ENCODE results near the gene CNIH1.
A peak's percentile ranks its signal among the peaks of the same experiment; 100 is the strongest.
"Not testable (repeated sequence)": the region's sequence is repeated elsewhere in the genome, so short reads cannot be mapped to it uniquely, and the experiment has no call there.

CNIH1 gene

DNA sequence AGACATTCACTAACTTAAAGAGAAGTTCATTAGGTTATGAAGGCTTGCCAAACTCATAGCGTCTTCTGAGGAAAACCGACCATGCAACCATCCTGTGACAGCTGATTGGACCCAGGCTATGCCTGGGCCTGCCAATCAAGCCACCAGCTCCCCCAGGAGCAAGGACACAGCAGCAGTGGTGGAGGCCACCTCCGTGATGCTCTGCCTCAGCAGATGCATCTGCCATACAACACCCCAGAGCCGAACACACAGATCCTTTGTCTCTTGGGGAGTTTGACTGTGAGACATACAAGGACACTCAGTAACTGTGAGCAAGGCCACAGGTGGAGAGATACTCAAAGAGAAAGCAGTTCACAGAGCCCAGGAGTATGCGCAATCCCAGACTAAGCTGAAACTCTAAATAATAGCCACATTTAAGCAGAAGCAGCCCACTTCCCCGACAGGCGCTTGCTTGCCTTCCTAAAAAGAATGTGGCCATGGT lies 10.0 kb upstream of the CNIH1 start:
- WGBS (ENCODE audit: insufficient coverage, insufficient read length), result no CpG with 5 or more reads among the region's 7 CpGs
- H3K4me1 ChIP-seq (ENCODE audit: control insufficient read depth, insufficient read depth, low read length), result no peaks in the 10 kb centered on the region
- no peaks in the 10 kb centered on the region for H3K9me3 ChIP-seq (ENCODE audit: control insufficient read depth, insufficient read depth, low read length)
- H3K27me3 ChIP-seq (ENCODE audit: control insufficient read depth, insufficient read depth, low read length), result no peaks in the 10 kb centered on the region
- no peak overlapping the region for H3K27ac ChIP-seq (ENCODE audit: low read length)
- no peak for DNase-seq (ENCODE audit: low read depth, low spot score)
- H3K4me3 ChIP-seq (ENCODE audit: low read length), result no peak overlapping the region
- H3K36me3 ChIP-seq (ENCODE audit: control insufficient read depth, insufficient read depth, low read length), result no peaks in the 10 kb centered on the region

GRCh38 chr14:54450535-54450934 lies 9.4 kb upstream of the CNIH1 start:
- no CpG with 5 or more reads among the region's 3 CpGs for whole genome bisulfite sequencing (ENCODE audit: insufficient coverage, insufficient read length)
- Histone ChIP-seq H3K4me3 (ENCODE audit: low read length) (no peak overlapping the region), H3K9me3 (ENCODE audit: control insufficient read depth, insufficient read depth, low read length) (no peaks in the 10 kb centered on the region), H3K36me3 (ENCODE audit: control insufficient read depth, insufficient read depth, low read length) (no peaks in the 10 kb centered on the region), H3K27ac (ENCODE audit: low read length) (no peak overlapping the region), H3K27me3 (ENCODE audit: control insufficient read depth, insufficient read depth, low read length) (no peaks in the 10 kb centered on the region), H3K4me1 (ENCODE audit: control insufficient read depth, insufficient read depth, low read length) (no peaks in the 10 kb centered on the region)
- DNase-seq (ENCODE audit: low read depth, low spot score), result no peak

GRCh38 chr14:54447231-54447692 lies 6.1 kb upstream of the CNIH1 start:
- Histone ChIP-seq H3K27ac (ENCODE audit: low read length) (no peak overlapping the region), H3K9me3 (ENCODE audit: control insufficient read depth, insufficient read depth, low read length) (no peaks in the 10 kb centered on the region), H3K27me3 (ENCODE audit: control insufficient read depth, insufficient read depth, low read length) (no peaks in the 10 kb centered on the region), H3K4me3 (ENCODE audit: low read length) (no peak overlapping the region), H3K36me3 (ENCODE audit: control insufficient read depth, insufficient read depth, low read length) (no peaks in the 10 kb centered on the region), H3K4me1 (ENCODE audit: control insufficient read depth, insufficient read depth, low read length) (no peaks in the 10 kb centered on the region)
- WGBS (ENCODE audit: insufficient coverage, insufficient read length), result no CpG with 5 or more reads among the region's 8 CpGs
- no peak for DNase-seq (ENCODE audit: low read depth, low spot score)

- Histone ChIP-seq H3K9me3 (ENCODE audit: control insufficient read depth, insufficient read depth, low read length) (no peaks in the 10 kb centered on the region), H3K4me1 (ENCODE audit: control insufficient read depth, insufficient read depth, low read length) (no peaks in the 10 kb centered on the region), H3K27ac (ENCODE audit: low read length) (no peak overlapping the region), H3K27me3 (ENCODE audit: control insufficient read depth, insufficient read depth, low read length) (no peaks in the 10 kb centered on the region), H3K36me3 (ENCODE audit: control insufficient read depth, insufficient read depth, low read length) (no peaks in the 10 kb centered on the region), H3K4me3 (ENCODE audit: low read length) (no peak overlapping the region)
- no peak for DNase-seq (ENCODE audit: low read depth, low spot score)
- no CpG with 5 or more reads among the region's 5 CpGs for WGBS (ENCODE audit: insufficient coverage, insufficient read length)
Observed at GRCh38 chr14:54446161-54446693, 5.1 kb upstream of the CNIH1 start.

- WGBS (ENCODE audit: insufficient coverage, insufficient read length), result no CpG with 5 or more reads among the region's 7 CpGs
- Histone ChIP-seq H3K36me3 (ENCODE audit: control insufficient read depth, insufficient read depth, low read length) (no peaks in the 10 kb centered on the region), H3K4me1 (ENCODE audit: control insufficient read depth, insufficient read depth, low read length) (no peaks in the 10 kb centered on the region; the same call in 1 of the 2 replicates), H3K9me3 (ENCODE audit: control insufficient read depth, insufficient read depth, low read length) (no peaks in the 10 kb centered on the region), H3K27ac (ENCODE audit: low read length) (no peak overlapping the region), H3K4me3 (ENCODE audit: low read length) (no peak overlapping the region), H3K27me3 (ENCODE audit: control insufficient read depth, insufficient read depth, low read length) (no peaks in the 10 kb centered on the region)
- no peak for DNase-seq (ENCODE audit: low read depth, low spot score)
Observed at GRCh38 chr14:54444681-54445080, 3.5 kb upstream of the CNIH1 start.

- no peak for DNase-seq (ENCODE audit: low read depth, low spot score)
- Histone ChIP-seq H3K9me3 (ENCODE audit: control insufficient read depth, insufficient read depth, low read length) (no peaks in the 10 kb centered on the region), H3K4me1 (ENCODE audit: control insufficient read depth, insufficient read depth, low read length) (no peaks in the 10 kb centered on the region; the same call in 1 of the 2 replicates), H3K4me3 (ENCODE audit: low read length) (no peak overlapping the region), H3K27ac (ENCODE audit: low read length) (no peak overlapping the region), H3K36me3 (ENCODE audit: control insufficient read depth, insufficient read depth, low read length) (no peaks in the 10 kb centered on the region), H3K27me3 (ENCODE audit: control insufficient read depth, insufficient read depth, low read length) (no peaks in the 10 kb centered on the region)
- no CpG with 5 or more reads among the region's 18 CpGs for WGBS (ENCODE audit: insufficient coverage, insufficient read length)
Observed at GRCh38 chr14:54443981-54444380, 2.8 kb upstream of the CNIH1 start.

- not testable (repeated sequence) for H3K36me3 ChIP-seq (ENCODE audit: control insufficient read depth, insufficient read depth, low read length); H3K4me3 ChIP-seq (ENCODE audit: low read length); H3K9me3 ChIP-seq (ENCODE audit: control insufficient read depth, insufficient read depth, low read length); DNase-seq (ENCODE audit: low read depth, low spot score); H3K4me1 ChIP-seq (ENCODE audit: control insufficient read depth, insufficient read depth, low read length); H3K27ac ChIP-seq (ENCODE audit: low read length); H3K27me3 ChIP-seq (ENCODE audit: control insufficient read depth, insufficient read depth, low read length)
- WGBS (ENCODE audit: insufficient coverage, insufficient read length), result no CpG with 5 or more reads among the region's 23 CpGs
Observed at GRCh38 chr14:54442961-54443360, 1.8 kb upstream of the CNIH1 start.

GRCh38 chr14:54440476-54440872 lies 700 bp downstream of the CNIH1 start:
- Histone ChIP-seq H3K4me3 (ENCODE audit: low read length) (peak overlapping the region; percentile 59; the same call in 1 of the 2 replicates), H3K36me3 (ENCODE audit: control insufficient read depth, insufficient read depth, low read length) (no peaks in the 10 kb centered on the region), H3K4me1 (ENCODE audit: control insufficient read depth, insufficient read depth, low read length) (no peaks in the 10 kb centered on the region; the same call in 1 of the 2 replicates), H3K27ac (ENCODE audit: low read length) (no peak overlapping the region), H3K9me3 (ENCODE audit: control insufficient read depth, insufficient read depth, low read length) (no peaks in the 10 kb centered on the region), H3K27me3 (ENCODE audit: control insufficient read depth, insufficient read depth, low read length) (no peaks in the 10 kb centered on the region)
- no peak for DNase-seq (ENCODE audit: low read depth, low spot score)
- no CpG with 5 or more reads among the region's 5 CpGs for WGBS (ENCODE audit: insufficient coverage, insufficient read length)

- Histone ChIP-seq H3K4me1 (ENCODE audit: control insufficient read depth, insufficient read depth, low read length) (no peaks in the 10 kb centered on the region; the same call in 1 of the 2 replicates), H3K27me3 (ENCODE audit: control insufficient read depth, insufficient read depth, low read length) (no peaks in the 10 kb centered on the region), H3K36me3 (ENCODE audit: control insufficient read depth, insufficient read depth, low read length) (no peaks in the 10 kb centered on the region), H3K27ac (ENCODE audit: low read length) (no peak overlapping the region), H3K9me3 (ENCODE audit: control insufficient read depth, insufficient read depth, low read length) (no peaks in the 10 kb centered on the region), H3K4me3 (ENCODE audit: low read length) (peak overlapping the region; percentile 59; the same call in 1 of the 2 replicates)
- no CpG with 5 or more reads among the region's 7 CpGs for WGBS (ENCODE audit: insufficient coverage, insufficient read length)
- no peak for DNase-seq (ENCODE audit: low read depth, low spot score)
Observed at GRCh38 chr14:54440037-54440436, 1.1 kb downstream of the CNIH1 start.

DNA sequence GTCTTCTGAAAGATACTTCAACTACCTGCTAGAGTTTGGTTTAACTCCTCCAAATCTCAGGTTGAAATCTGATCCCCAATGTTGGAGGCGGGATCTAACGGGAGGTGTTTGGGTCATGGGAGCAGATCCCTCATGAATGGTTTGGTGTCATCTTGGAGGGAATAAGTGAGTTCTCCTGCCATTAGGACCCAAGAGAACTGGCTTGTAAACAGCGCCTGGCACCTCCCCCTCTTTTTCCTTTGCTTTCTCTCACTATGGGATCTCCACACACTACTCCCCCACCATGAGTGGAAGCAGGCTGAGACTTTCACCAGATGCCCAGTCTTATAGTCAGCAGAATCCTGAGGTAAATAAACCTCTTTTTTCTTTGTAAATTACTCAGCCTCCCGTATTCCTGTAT lies 2.5 kb downstream of the CNIH1 start:
- Histone ChIP-seq H3K9me3 (ENCODE audit: control insufficient read depth, insufficient read depth, low read length) (no peaks in the 10 kb centered on the region), H3K27me3 (ENCODE audit: control insufficient read depth, insufficient read depth, low read length) (no peaks in the 10 kb centered on the region), H3K36me3 (ENCODE audit: control insufficient read depth, insufficient read depth, low read length) (no peaks in the 10 kb centered on the region), H3K27ac (ENCODE audit: low read length) (no peak overlapping the region), H3K4me3 (ENCODE audit: low read length) (no peak overlapping the region), H3K4me1 (ENCODE audit: control insufficient read depth, insufficient read depth, low read length) (no peaks in the 10 kb centered on the region; the same call in 1 of the 2 replicates)
- no peak for DNase-seq (ENCODE audit: low read depth, low spot score)
- WGBS (ENCODE audit: insufficient coverage, insufficient read length), result no CpG with 5 or more reads among the region's 4 CpGs

DNA sequence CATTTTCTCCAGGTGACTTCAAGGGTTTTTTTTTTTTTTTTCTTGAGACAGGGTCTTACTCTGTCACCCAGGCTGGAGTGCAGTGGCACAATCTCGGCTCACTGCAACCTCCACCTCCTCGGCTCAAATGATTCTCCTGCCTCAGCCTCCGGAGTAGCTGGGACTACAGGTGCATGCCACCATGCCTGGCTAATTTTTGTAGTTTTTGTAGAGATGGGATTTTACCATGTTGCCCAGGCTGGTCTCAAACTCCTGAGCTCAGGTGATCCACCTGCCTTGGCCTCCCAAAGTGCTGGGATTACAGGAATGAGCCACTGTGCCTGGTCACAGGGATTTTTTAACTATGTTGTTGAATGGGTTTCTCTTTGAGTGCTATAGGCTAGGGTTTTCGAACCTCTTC lies 3.2 kb downstream of the CNIH1 start:
- not testable (repeated sequence) for H3K9me3 ChIP-seq (ENCODE audit: control insufficient read depth, insufficient read depth, low read length); H3K36me3 ChIP-seq (ENCODE audit: control insufficient read depth, insufficient read depth, low read length); H3K4me1 ChIP-seq (ENCODE audit: control insufficient read depth, insufficient read depth, low read length); DNase-seq (ENCODE audit: low read depth, low spot score); H3K27ac ChIP-seq (ENCODE audit: low read length); H3K4me3 ChIP-seq (ENCODE audit: low read length); H3K27me3 ChIP-seq (ENCODE audit: control insufficient read depth, insufficient read depth, low read length)
- WGBS (ENCODE audit: insufficient coverage, insufficient read length), result no CpG with 5 or more reads among the region's 4 CpGs
